ENCODE results near the gene HIVEP3.

HIVEP3 gene

GRCh38 chr1:41726292-41726691 lies 192.4 kb downstream of the HIVEP3 start:
- Histone ChIP-seq H3K9me3 (ENCODE audit: control insufficient read depth, insufficient read depth, low read length) (no peaks in the 10 kb centered on the region), H3K4me3 (ENCODE audit: low read length) (no peak overlapping the region), H3K4me1 (ENCODE audit: control insufficient read depth, insufficient read depth, low read length) (no peaks in the 10 kb centered on the region), H3K27ac (ENCODE audit: low read length) (no peak overlapping the region), H3K36me3 (ENCODE audit: control insufficient read depth, insufficient read depth, low read length) (no peaks in the 10 kb centered on the region), H3K27me3 (ENCODE audit: control insufficient read depth, insufficient read depth, low read length) (no peaks in the 10 kb centered on the region)
- DNase-seq (ENCODE audit: low read depth, low spot score), result no peak
- no CpG with 5 or more reads among the region's 4 CpGs for WGBS (ENCODE audit: insufficient coverage, insufficient read length)

GRCh38 chr1:41724926-41725325 lies 193.8 kb downstream of the HIVEP3 start:
- no CpG with 5 or more reads among the region's 3 CpGs for WGBS (ENCODE audit: insufficient coverage, insufficient read length)
- H3K4me3 ChIP-seq (ENCODE audit: low read length), result no peak overlapping the region
- no peaks in the 10 kb centered on the region for H3K9me3 ChIP-seq (ENCODE audit: control insufficient read depth, insufficient read depth, low read length)
- no peaks in the 10 kb centered on the region for H3K36me3 ChIP-seq (ENCODE audit: control insufficient read depth, insufficient read depth, low read length)
- H3K4me1 ChIP-seq (ENCODE audit: control insufficient read depth, insufficient read depth, low read length), result no peaks in the 10 kb centered on the region
- H3K27ac ChIP-seq (ENCODE audit: low read length), result no peak overlapping the region
- no peak for DNase-seq (ENCODE audit: low read depth, low spot score)
- H3K27me3 ChIP-seq (ENCODE audit: control insufficient read depth, insufficient read depth, low read length), result no peaks in the 10 kb centered on the region

GRCh38 chr1:41724248-41724647 lies 194.5 kb downstream of the HIVEP3 start:
- no peaks in the 10 kb centered on the region for H3K9me3 ChIP-seq (ENCODE audit: control insufficient read depth, insufficient read depth, low read length)
- H3K4me1 ChIP-seq (ENCODE audit: control insufficient read depth, insufficient read depth, low read length), result no peaks in the 10 kb centered on the region
- H3K27me3 ChIP-seq (ENCODE audit: control insufficient read depth, insufficient read depth, low read length), result no peaks in the 10 kb centered on the region
- WGBS (ENCODE audit: insufficient coverage, insufficient read length), result no CpG with 5 or more reads among the region's 2 CpGs
- DNase-seq (ENCODE audit: low read depth, low spot score), result no peak
- H3K4me3 ChIP-seq (ENCODE audit: low read length), result no peak overlapping the region
- H3K27ac ChIP-seq (ENCODE audit: low read length), result no peak overlapping the region
- H3K36me3 ChIP-seq (ENCODE audit: control insufficient read depth, insufficient read depth, low read length), result no peaks in the 10 kb centered on the region

GRCh38 chr1:41723786-41724185 lies 194.9 kb downstream of the HIVEP3 start:
- DNase-seq (ENCODE audit: low read depth, low spot score), result no peak

DNA sequence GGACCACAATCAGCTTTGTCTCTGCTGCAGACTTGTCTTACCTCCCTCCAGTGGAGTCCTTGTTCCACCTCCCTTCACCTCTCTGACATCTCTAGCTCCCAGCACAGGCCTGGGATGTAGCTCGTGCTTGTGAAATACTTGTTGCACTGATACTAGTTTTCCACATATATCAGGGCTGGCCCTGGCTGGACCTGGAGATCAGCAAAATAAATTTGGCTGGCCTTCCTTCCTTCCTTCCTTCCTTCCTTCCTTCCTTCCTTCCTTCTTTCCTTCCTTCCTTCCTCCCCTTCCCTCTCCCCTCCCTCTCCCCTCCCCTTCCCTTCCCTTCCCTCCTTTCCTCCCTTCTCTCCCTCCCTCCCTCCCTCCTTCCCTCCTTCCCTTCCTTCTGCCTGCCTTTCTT lies 196.5 kb downstream of the HIVEP3 start:
- no peaks in the 10 kb centered on the region for H3K27me3 ChIP-seq (ENCODE audit: control insufficient read depth, insufficient read depth, low read length)
- no peaks in the 10 kb centered on the region for H3K9me3 ChIP-seq (ENCODE audit: control insufficient read depth, insufficient read depth, low read length)
- no peak overlapping the region for H3K27ac ChIP-seq (ENCODE audit: low read length)
- no peaks in the 10 kb centered on the region for H3K36me3 ChIP-seq (ENCODE audit: control insufficient read depth, insufficient read depth, low read length)
- WGBS (ENCODE audit: insufficient coverage, insufficient read length), result no CpG with 5 or more reads among the region's 1 CpG
- DNase-seq (ENCODE audit: low read depth, low spot score), result no peak
- H3K4me3 ChIP-seq (ENCODE audit: low read length), result no peak overlapping the region
- H3K4me1 ChIP-seq (ENCODE audit: control insufficient read depth, insufficient read depth, low read length), result no peaks in the 10 kb centered on the region

More at GRCh38 chr1:41723786-41724185, 194.9 kb downstream of the HIVEP3 start:
- Histone ChIP-seq H3K36me3 (ENCODE audit: control insufficient read depth, insufficient read depth, low read length) (no peaks in the 10 kb centered on the region), H3K4me3 (ENCODE audit: low read length) (no peak overlapping the region), H3K27me3 (ENCODE audit: control insufficient read depth, insufficient read depth, low read length) (no peaks in the 10 kb centered on the region), H3K9me3 (ENCODE audit: control insufficient read depth, insufficient read depth, low read length) (no peaks in the 10 kb centered on the region), H3K4me1 (ENCODE audit: control insufficient read depth, insufficient read depth, low read length) (no peaks in the 10 kb centered on the region), H3K27ac (ENCODE audit: low read length) (no peak overlapping the region)
- no CpG with 5 or more reads among the region's 4 CpGs for WGBS (ENCODE audit: insufficient coverage, insufficient read length)

DNA sequence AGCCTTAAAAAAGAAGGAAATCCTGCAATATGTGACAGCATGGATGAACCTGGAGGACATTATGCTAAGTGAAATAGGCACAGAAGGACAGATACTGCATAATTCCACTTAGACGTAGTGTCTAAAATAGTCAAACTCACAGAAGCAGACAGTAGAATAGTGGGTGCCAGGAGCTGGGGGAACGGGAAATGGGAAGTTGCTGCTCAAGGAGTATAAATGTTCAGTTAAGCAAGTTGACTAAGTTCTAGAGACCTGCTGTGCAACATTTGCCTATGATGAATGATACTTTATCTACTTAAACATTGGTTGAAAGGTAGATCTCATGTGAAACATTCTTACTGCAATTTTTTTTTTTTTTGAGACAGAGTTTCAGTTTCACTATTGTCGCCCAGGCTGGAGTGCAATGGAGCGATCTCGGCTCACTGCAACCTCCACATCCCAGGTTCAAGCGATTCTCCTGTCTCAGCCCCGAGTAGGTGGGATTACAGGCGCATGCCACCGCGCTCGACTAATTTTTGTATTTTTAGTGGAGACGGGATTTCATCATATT lies 197.8 kb downstream of the HIVEP3 start:
- H3K27me3 ChIP-seq (ENCODE audit: control insufficient read depth, insufficient read depth, low read length), result no peaks in the 10 kb centered on the region
- no peaks in the 10 kb centered on the region for H3K9me3 ChIP-seq (ENCODE audit: control insufficient read depth, insufficient read depth, low read length)
- no peak overlapping the region for H3K27ac ChIP-seq (ENCODE audit: low read length)
- H3K4me1 ChIP-seq (ENCODE audit: control insufficient read depth, insufficient read depth, low read length), result no peaks in the 10 kb centered on the region
- WGBS (ENCODE audit: insufficient coverage, insufficient read length), result no CpG with 5 or more reads among the region's 12 CpGs
- H3K4me3 ChIP-seq (ENCODE audit: low read length), result no peak overlapping the region
- H3K36me3 ChIP-seq (ENCODE audit: control insufficient read depth, insufficient read depth, low read length), result no peaks in the 10 kb centered on the region
- no peak for DNase-seq (ENCODE audit: low read depth, low spot score)

DNA sequence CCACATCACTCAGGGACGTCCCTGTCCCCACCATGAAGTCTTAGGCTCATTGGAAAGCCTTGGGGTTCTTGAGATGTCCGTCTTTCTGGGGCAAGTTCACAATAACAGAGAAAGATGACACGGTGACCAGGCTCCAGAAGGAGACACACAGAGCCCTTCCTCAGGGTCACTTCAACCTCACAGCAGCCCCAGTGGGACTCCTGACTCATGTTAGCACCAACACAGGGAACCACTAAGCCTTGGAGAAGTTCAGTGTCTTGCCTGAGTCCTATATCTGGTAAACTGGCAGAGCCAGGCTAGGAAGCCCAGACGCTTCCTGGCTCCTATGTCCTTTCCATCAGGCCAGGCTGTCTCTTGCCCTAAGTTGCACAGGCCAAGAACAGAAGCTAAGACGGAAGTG lies 199.1 kb downstream of the HIVEP3 start:
- DNase-seq (ENCODE audit: low read depth, low spot score), result no peak
- H3K27ac ChIP-seq (ENCODE audit: low read length), result no peak overlapping the region
- no CpG with 5 or more reads among the region's 5 CpGs for WGBS (ENCODE audit: insufficient coverage, insufficient read length)
- H3K4me1 ChIP-seq (ENCODE audit: control insufficient read depth, insufficient read depth, low read length), result no peaks in the 10 kb centered on the region
- H3K4me3 ChIP-seq (ENCODE audit: low read length), result no peak overlapping the region
- H3K27me3 ChIP-seq (ENCODE audit: control insufficient read depth, insufficient read depth, low read length), result no peaks in the 10 kb centered on the region
- no peaks in the 10 kb centered on the region for H3K36me3 ChIP-seq (ENCODE audit: control insufficient read depth, insufficient read depth, low read length)
- no peaks in the 10 kb centered on the region for H3K9me3 ChIP-seq (ENCODE audit: control insufficient read depth, insufficient read depth, low read length)

DNA sequence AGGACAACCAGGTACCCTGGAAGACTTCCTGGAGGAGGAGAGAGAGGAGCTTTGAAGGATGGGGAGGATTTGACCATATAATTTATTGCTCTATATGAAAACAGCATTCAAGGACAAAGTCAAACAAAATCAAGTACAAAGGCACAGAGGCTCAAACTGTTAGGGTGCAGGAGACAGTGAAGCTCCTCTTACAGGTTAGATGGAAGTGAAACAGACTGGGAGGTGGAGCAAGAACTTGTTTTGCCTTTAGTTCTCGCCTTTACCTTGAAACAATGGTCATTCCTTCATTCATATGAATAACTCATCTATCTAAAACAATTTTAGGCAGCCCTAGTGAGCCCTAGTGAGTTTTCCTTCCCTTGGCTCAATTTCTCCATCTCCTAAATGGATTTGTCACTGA lies 199.6 kb downstream of the HIVEP3 start:
- no peaks in the 10 kb centered on the region for H3K4me1 ChIP-seq (ENCODE audit: control insufficient read depth, insufficient read depth, low read length)
- DNase-seq (ENCODE audit: low read depth, low spot score), result no peak
- no CpG with 5 or more reads among the region's 1 CpG for WGBS (ENCODE audit: insufficient coverage, insufficient read length)
- H3K36me3 ChIP-seq (ENCODE audit: control insufficient read depth, insufficient read depth, low read length), result no peaks in the 10 kb centered on the region
- no peak overlapping the region for H3K4me3 ChIP-seq (ENCODE audit: low read length)
- H3K27ac ChIP-seq (ENCODE audit: low read length), result no peak overlapping the region
- H3K27me3 ChIP-seq (ENCODE audit: control insufficient read depth, insufficient read depth, low read length), result no peaks in the 10 kb centered on the region
- no peaks in the 10 kb centered on the region for H3K9me3 ChIP-seq (ENCODE audit: control insufficient read depth, insufficient read depth, low read length)

GRCh38 chr1:41718497-41718896 lies 200.2 kb downstream of the HIVEP3 start:
- WGBS (ENCODE audit: insufficient coverage, insufficient read length), result no CpG with 5 or more reads among the region's 7 CpGs
- no peaks in the 10 kb centered on the region for H3K9me3 ChIP-seq (ENCODE audit: control insufficient read depth, insufficient read depth, low read length)

DNA sequence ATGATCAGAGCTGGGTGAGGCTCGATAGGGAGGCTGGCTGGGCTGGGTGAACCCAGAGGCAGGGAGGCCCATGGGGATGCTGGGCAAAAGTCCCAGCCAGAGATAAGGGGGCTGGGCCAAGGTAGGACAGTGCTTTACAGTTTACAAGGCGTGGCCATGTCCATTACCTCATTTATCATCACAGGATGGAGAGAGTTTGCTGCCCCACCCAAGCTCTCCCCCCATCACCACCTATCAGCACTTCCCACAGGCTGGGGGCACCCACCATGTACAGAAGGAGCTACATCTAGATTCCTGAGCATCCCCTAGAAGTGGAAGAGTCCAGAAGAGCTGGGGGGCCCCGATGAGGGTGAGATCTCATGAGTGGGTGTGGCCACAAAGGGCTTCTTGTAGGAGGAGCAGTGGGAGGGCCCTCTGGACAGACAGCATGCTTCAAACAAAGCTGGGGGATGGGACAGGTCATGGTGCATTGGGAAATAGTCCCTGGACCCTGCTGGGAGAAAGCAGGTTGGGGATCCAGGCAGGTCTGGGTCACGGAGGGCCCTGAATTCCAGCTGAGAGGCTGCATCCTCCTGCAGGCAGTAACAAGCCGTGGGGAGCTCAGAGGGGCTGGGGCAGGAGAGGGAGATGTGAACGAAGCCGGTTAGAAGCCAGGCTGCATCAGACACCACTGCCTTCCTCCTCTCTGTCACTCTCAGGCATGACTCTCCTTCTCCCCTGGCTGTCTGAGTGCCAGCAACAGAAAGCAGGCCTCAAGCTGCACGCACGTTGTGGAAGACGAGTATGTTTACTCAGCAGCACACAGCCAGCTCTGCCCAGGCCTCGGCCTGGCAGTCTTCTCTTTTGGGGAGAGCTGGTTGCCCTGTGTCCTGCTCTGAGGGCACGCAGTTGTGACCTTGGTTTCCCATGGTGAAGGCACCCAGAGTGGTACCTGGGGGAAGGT lies 202.3 kb downstream of the HIVEP3 start:
- Histone ChIP-seq H3K36me3 (ENCODE audit: control insufficient read depth, insufficient read depth, low read length) (no peaks in the 10 kb centered on the region; the same call in 1 of the 2 replicates), H3K27me3 (ENCODE audit: control insufficient read depth, insufficient read depth, low read length) (no peaks in the 10 kb centered on the region), H3K27ac (ENCODE audit: low read length) (no peak overlapping the region), H3K4me3 (ENCODE audit: low read length) (no peak overlapping the region), H3K9me3 (ENCODE audit: control insufficient read depth, insufficient read depth, low read length) (no peaks in the 10 kb centered on the region), H3K4me1 (ENCODE audit: control insufficient read depth, insufficient read depth, low read length) (no peaks in the 10 kb centered on the region; the same call in 1 of the 2 replicates)
- DNase-seq (ENCODE audit: low read depth, low spot score), result no peak
- WGBS (ENCODE audit: insufficient coverage, insufficient read length), result no CpG with 5 or more reads among the region's 12 CpGs

More at GRCh38 chr1:41718497-41718896, 200.2 kb downstream of the HIVEP3 start:
- Histone ChIP-seq H3K4me3 (ENCODE audit: low read length) (no peak overlapping the region), H3K36me3 (ENCODE audit: control insufficient read depth, insufficient read depth, low read length) (no peaks in the 10 kb centered on the region), H3K4me1 (ENCODE audit: control insufficient read depth, insufficient read depth, low read length) (no peaks in the 10 kb centered on the region; the same call in 1 of the 2 replicates), H3K27me3 (ENCODE audit: control insufficient read depth, insufficient read depth, low read length) (no peaks in the 10 kb centered on the region), H3K27ac (ENCODE audit: low read length) (no peak overlapping the region)
- no peak for DNase-seq (ENCODE audit: low read depth, low spot score)

Data from iPS DF 6.9 (cell line).